HCT116 (cell line): ENCODE results near the gene AQP6. TPM values are rescaled to one million over a fixed set of nuclear protein-coding genes. Genes with fewer than 3 reads are reported as not detected.
A peak's percentile ranks its signal among the peaks of the same experiment; 100 is the strongest.

Source experiments
- ATAC-seq: fragments of 200-7000 bp; cut with Tn5 transposase; 2 replicates; pipeline ENCODE4 v1.9.1; 2020; ENCODE audit warnings: mild to moderate bottlenecking, moderate library complexity
- BruUV-seq: library from RNA; stranded (reverse); fragments of 400-500 nt; replicated peaks from 2 replicates; lab custom pipeline; 2021; lab: Mats Ljungman, UMichigan
- CTCF ChIA-PET: fragments of 300-600 bp; sonication (Branson Sonifier 250); formaldehyde crosslinking; loops from one replicate; lab custom pipeline; 2021; ENCODE audit warnings: antibody characterized with exemption; lab: Charles Lee
- POLR2A ChIA-PET: fragments of 300-600, 350-600 bp; sonication (Branson Sonifier 250); formaldehyde crosslinking; loops from one replicate; lab custom pipeline; 2021; ENCODE audit warnings: antibody characterized with exemption; lab: Charles Lee
- RAD21 ChIA-PET, 2 experiments: fragments of 300-600 bp; sonication (Branson Sonifier 250); formaldehyde crosslinking; loops; one replicate each; lab custom pipeline; 2023; ENCODE audit warnings: low total read pairs in 2 of 2; ENCODE audit not compliant: uncharacterized antibody in 2 of 2, unreplicated experiment in 2 of 2, low non-redundant PET in 1 of 2; lab: Charles Lee
- DNase-seq: peaks from one replicate; pipeline ENCODE4 v3.0.0-alpha.2; 2010; ENCODE audit warnings: low read depth, low spot score
- H2AFZ ChIP-seq: fragments of 200-600 bp; shearing (Covaris generic), sonication (generic); 2 replicates; pipeline ENCODE4 v1.6.1; 2017; ENCODE audit warnings: low read depth, mixed run types, mixed read lengths, antibody characterized with exemption, low read length; ENCODE audit not compliant: poor library complexity, severe bottlenecking
- H3K27ac ChIP-seq: 2 replicates; pipeline ENCODE4 v1.5.1; 2012; ENCODE audit warnings: low read depth, low read length
- H3K27me3 ChIP-seq: fragments of 200-600 bp; sonication (generic); 2 replicates; pipeline ENCODE4 v1.6.1; 2016; ENCODE audit warnings: mixed run types, low read length, mixed read lengths; ENCODE audit not compliant: insufficient read depth
- H3K36me3 ChIP-seq, 2 experiments: fragments of 200-500 bp in 1 of 2; fragments of 200-600 bp in 1 of 2; sonication (Bioruptor generic) in 1 of 2; sonication (generic) in 1 of 2; 2 replicates each; pipeline versions ENCODE4 v1.5.1 to v1.6.1; 2014 to 2016; ENCODE audit warnings: low read length in 2 of 2, inconsistent platforms in 1 of 2, mixed read lengths in 1 of 2, mixed run types in 1 of 2; ENCODE audit not compliant: insufficient read depth in 2 of 2, control insufficient read depth in 1 of 2
- H3K4me1 ChIP-seq, 2 experiments: fragments of 200-600 bp in 1 of 2; sonication (generic) in 1 of 2; 2 replicates each; pipeline versions ENCODE4 v1.5.1 to v1.6.1; 2012 to 2017; ENCODE audit warnings: low read length in 2 of 2, inconsistent platforms in 1 of 2, mild to moderate bottlenecking in 1 of 2, mixed read lengths in 1 of 2, mixed run types in 1 of 2, moderate library complexity in 1 of 2; ENCODE audit not compliant: insufficient read depth in 2 of 2, control insufficient read depth in 1 of 2
- H3K4me2 ChIP-seq: fragments of 200-600 bp; sonication (generic); 2 replicates; pipeline ENCODE4 v1.6.1; 2017; ENCODE audit warnings: mixed run types, low read length, mixed read lengths
- H3K4me3 ChIP-seq, 2 experiments: fragments of 200-600 bp in 1 of 2; sonication (generic) in 1 of 2; replicated peaks in 1 of 2; 2 replicates each; pipeline ENCODE4 v1.5.1; 2011 to 2016; ENCODE audit warnings: low read length in 2 of 2, control low read depth in 1 of 2, low read depth in 1 of 2, mild to moderate bottlenecking in 1 of 2, mixed read lengths in 1 of 2, mixed run types in 1 of 2
- H3K79me2 ChIP-seq: fragments of 200-600 bp; sonication (generic); 2 replicates; pipeline ENCODE4 v1.6.1; 2017; ENCODE audit warnings: mild to moderate bottlenecking, mixed run types, low read length, moderate library complexity, mixed read lengths; ENCODE audit not compliant: insufficient read depth
- H3K9ac ChIP-seq: fragments of 200-600 bp; sonication (generic); 2 replicates; pipeline ENCODE4 v1.6.1; 2016; ENCODE audit warnings: low read length, mixed read lengths
- H3K9me2 ChIP-seq: fragments of 200-600 bp; sonication (generic), shearing (Covaris generic); 2 replicates; pipeline ENCODE4 v1.6.1; 2017; ENCODE audit warnings: mixed run types, mild to moderate bottlenecking, moderate library complexity; ENCODE audit not compliant: insufficient read depth
- H3K9me3 ChIP-seq, 2 experiments: fragments of 200-500 bp in 1 of 2; fragments of 200-600 bp in 1 of 2; sonication (Bioruptor generic) in 1 of 2; sonication (generic) in 1 of 2; 2 replicates each; pipeline ENCODE4 v1.6.1; 2014 to 2017; ENCODE audit warnings: low read length in 2 of 2, mixed read lengths in 2 of 2, inconsistent platforms in 1 of 2, low read depth in 1 of 2, mild to moderate bottlenecking in 1 of 2, mixed run types in 1 of 2, moderate library complexity in 1 of 2; ENCODE audit not compliant: control insufficient read depth in 1 of 2, insufficient read depth in 1 of 2
- H4K20me1 ChIP-seq: fragments of 200-600 bp; sonication (generic), shearing (Covaris generic); 2 replicates; pipeline ENCODE4 v1.6.1; 2017; ENCODE audit warnings: mixed run types, mild to moderate bottlenecking, moderate library complexity; ENCODE audit not compliant: insufficient read depth
- ATF3 ChIP-seq: IDR thresholded peaks from 2 replicates; pipeline ENCODE4 v1.6.1; 2012
- CEBPB ChIP-seq: IDR thresholded peaks from 2 replicates; pipeline ENCODE4 v1.6.1; 2012; ENCODE audit warnings: low read depth
- CTCF ChIP-seq, 3 experiments: fragments of 200-600 bp in 1 of 3; sonication (generic) in 1 of 3; IDR thresholded peaks in 2 of 3; conservative IDR thresholded peaks in 1 of 3; 2 replicates each; pipeline ENCODE4 v1.5.1; 2012 to 2017; ENCODE audit warnings: low read depth in 2 of 3, low read length in 2 of 3, antibody characterized with exemption in 1 of 3, borderline replicate concordance in 1 of 3, control low read depth in 1 of 3, mild to moderate bottlenecking in 1 of 3, mixed read lengths in 1 of 3, mixed run types in 1 of 3, moderate library complexity in 1 of 3; ENCODE audit not compliant: insufficient read depth in 1 of 3
- EGR1 ChIP-seq: IDR thresholded peaks from 2 replicates; pipeline ENCODE4 v1.6.1; 2012; ENCODE audit warnings: low read depth
- ELF1 ChIP-seq: IDR thresholded peaks from 2 replicates; pipeline ENCODE4 v1.6.1; 2012; ENCODE audit warnings: low read depth, borderline replicate concordance
- EZH2 ChIP-seq: fragments of 200-600 bp; sonication (generic); IDR thresholded peaks from 2 replicates; pipeline ENCODE4 v1.6.1; 2017; ENCODE audit warnings: antibody characterized with exemption, mixed run types
- EZH2phosphoT487 ChIP-seq: fragments of 200-600 bp; IDR thresholded peaks from 2 replicates; pipeline ENCODE4 v1.6.1; 2018; ENCODE audit warnings: antibody characterized with exemption, borderline replicate concordance
- FOSL1 ChIP-seq: IDR thresholded peaks from 2 replicates; pipeline ENCODE4 v1.6.1; 2012; ENCODE audit warnings: low read depth
- JUND ChIP-seq: IDR thresholded peaks from 2 replicates; pipeline ENCODE4 v1.6.1; 2012
- POLR2AphosphoS5 ChIP-seq: IDR thresholded peaks from 2 replicates; pipeline ENCODE4 v1.6.1; 2011; ENCODE audit warnings: mild to moderate bottlenecking, low read depth, low read length, moderate library complexity
- RAD21 ChIP-seq: IDR thresholded peaks from 2 replicates; pipeline ENCODE4 v1.6.1; 2012; ENCODE audit warnings: low read depth, mild to moderate bottlenecking
- REST ChIP-seq: IDR thresholded peaks from 2 replicates; pipeline ENCODE4 v1.6.1; 2012; ENCODE audit warnings: low read depth
- SP1 ChIP-seq: IDR thresholded peaks from 2 replicates; pipeline ENCODE4 v1.6.1; 2012; ENCODE audit warnings: low read depth
- TCF7L2 ChIP-seq: IDR thresholded peaks from 2 replicates; pipeline ENCODE4 v1.7.0; 2011; ENCODE audit warnings: borderline replicate concordance, inconsistent platforms; ENCODE audit not compliant: insufficient read depth, insufficient read length; ENCODE audit errors: extremely low read depth
- intact Hi-C: fragments of 100-400 bp; cut with micrococcal nuclease; formaldehyde crosslinking; loops from 2 replicates; pipeline ENCODE4 v1.10.0; 2022
- total RNA-seq: library from RNA; stranded (reverse); gene quantifications from one replicate; pipeline ENCODE4 v1.2.1, GENCODE V29; 2021; ENCODE audit not compliant: unreplicated experiment

Gene AQP6
- total RNA-seq, 1 experiment from 2014 or later = not detected

- Histone ChIP-seq H3K36me3 (no peaks in the 10 kb centered on the region), H3K4me2 (no peak overlapping the region), H3K4me3 (no peak overlapping the region), H3K4me1 (no peaks in the 10 kb centered on the region; a peak in 2 of 4 replicates), H4K20me1 (no peaks in the 10 kb centered on the region), H2AFZ (no peak overlapping the region), H3K9me3 (no peaks in the 10 kb centered on the region), H3K9me2 (no peaks in the 10 kb centered on the region), H3K9ac (no peak overlapping the region), H3K27me3 (no peaks in the 10 kb centered on the region), H3K27ac (no peak overlapping the region), H3K79me2 (no peaks in the 10 kb centered on the region)
- POLR2A ChIA-PET = no interaction called here
- no TSS peak for BruUV-seq
- peak; percentile 25; the same call in 1 of the 2 replicates for ATAC-seq
- intact Hi-C loops = no loop called here
- RAD21 ChIA-PET = no interaction called here
- CTCF ChIA-PET = interaction anchor here (8.3 kb wide), 1 partner anchor 8 kb away, joined by 44 read pairs; no protein-coding TSS in a partner anchor
- DNase-seq = no peak
- TF ChIP-seq SP1 (no peak), CEBPB (no peak), POLR2AphosphoS5 (no peak), RAD21 (no peak), ELF1 (no peak), EZH2phosphoT487 (no peak), TCF7L2 (no peak), EZH2 (no peak), EGR1 (no peak)
- TF ChIP-seq, all 23 proteins: peak for 0
These were observed 35.0 kb upstream of the AQP6 start for GRCh38 chr12:49937639-49938300.

GRCh38 chr12:49939307-49939706, 33.4 kb upstream of the AQP6 start:
- H2AFZ ChIP-seq = no peak overlapping the region
- intact Hi-C loops = no loop called here
- no peak overlapping the region for H3K9ac ChIP-seq
- H3K79me2 ChIP-seq = no peaks in the 10 kb centered on the region
- BruUV-seq = no TSS peak
- H3K27me3 ChIP-seq = no peaks in the 10 kb centered on the region
- ChIA-PET POLR2A (no interaction called here), CTCF (interaction anchor here (0.9 kb wide), 1 partner anchor 26 kb away, joined by 3 read pairs; no protein-coding TSS in a partner anchor), RAD21 (no interaction called here)
- no peaks in the 10 kb centered on the region; a peak in 1 of 4 replicates for H3K4me1 ChIP-seq
- no peaks in the 10 kb centered on the region for H4K20me1 ChIP-seq
- H3K9me3 ChIP-seq = no peaks in the 10 kb centered on the region
- TF ChIP-seq ATF3 = no peak
- TF ChIP-seq JUND = no peak
- no peak for TF ChIP-seq REST
- TF ChIP-seq FOSL1 = no peak
- no peak for TF ChIP-seq CTCF (IDR thresholded peaks at IDR 0.05 in 2 of 3, conservative IDR thresholded peaks at IDR 0.05 in 1 of 3; ENCODE audit: borderline replicate concordance in 1 of 3, insufficient read depth in 1 of 3, low read depth in 2 of 3, low read length in 2 of 3)
- ATAC-seq = no peak
- no peak overlapping the region for H3K4me2 ChIP-seq
- H3K36me3 ChIP-seq = no peaks in the 10 kb centered on the region
- no peak overlapping the region for H3K4me3 ChIP-seq
- no peak for DNase-seq
- H3K27ac ChIP-seq = no peak overlapping the region
- H3K9me2 ChIP-seq = no peaks in the 10 kb centered on the region
